GM12873 (cell line): Measurements from ENCODE around the gene MYO1H.

Source experiments
- CTCF ChIP-seq: IDR thresholded peaks from 2 replicates; pipeline ENCODE4 v1.5.1; 2012; ENCODE audit warnings: low read depth, mild to moderate bottlenecking, moderate library complexity, low read length, control low read depth; ENCODE audit not compliant: insufficient read depth; ENCODE audit errors: missing control alignments

The MYO1H gene

GRCh38 chr12:109305547-109305946, 42.2 kb upstream of the MYO1H start:
- TF ChIP-seq CTCF, result no peak

- TF ChIP-seq CTCF, result no peak
These were observed 40.6 kb upstream of the MYO1H start for GRCh38 chr12:109307051-109307450.

- no peak for TF ChIP-seq CTCF
These were observed 38.9 kb upstream of the MYO1H start, which contains the start of gene FOXN4 for GRCh38 chr12:109308534-109309380. Gene FOXN4, minus strand, starts transcription at chr12:109309284. Its CDS starts 963 bp downstream, at chr12:109308321.

GRCh38 chr12:109309381-109310246, 38.1 kb upstream of the MYO1H start:
- no peak for TF ChIP-seq CTCF

GRCh38 chr12:109310247-109311125, 37.2 kb upstream of the MYO1H start:
- TF ChIP-seq CTCF, result no peak

- TF ChIP-seq CTCF, result no peak
These were observed 18.7 kb upstream of the MYO1H start for GRCh38 chr12:109329003-109329402.
